ENCODE measurements around the gene ACADM. TPM values are rescaled to one million over a fixed set of nuclear protein-coding genes. Genes with fewer than 3 reads are reported as not detected.

ACADM gene
- total and polyA plus RNA-seq, 2 of the 13 experiments (the other 11 are each of a cell fraction or from before 2014, with no cell fraction given) = 43.7 to 92.2 TPM

DNA sequence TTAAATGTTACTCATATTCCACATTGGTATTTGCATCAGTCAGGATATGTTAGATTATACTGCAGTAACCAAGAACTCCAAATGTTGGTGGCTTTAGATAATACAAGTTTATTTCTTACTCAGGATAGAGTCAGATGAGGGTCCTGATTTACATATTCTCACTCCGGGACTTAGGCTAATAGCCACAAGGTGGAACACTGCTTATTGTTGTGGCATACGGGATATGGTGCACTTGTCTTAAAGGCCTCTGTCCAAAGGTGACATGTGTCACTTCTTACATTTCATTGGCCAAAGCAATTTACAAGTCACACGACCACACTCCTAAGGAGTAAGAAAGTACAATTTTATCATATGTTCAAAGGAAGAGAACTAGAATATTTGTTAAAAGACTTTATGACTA lies 28.5 kb upstream of the ACADM start (continued):
- TF ChIP-seq, protein P1, sequence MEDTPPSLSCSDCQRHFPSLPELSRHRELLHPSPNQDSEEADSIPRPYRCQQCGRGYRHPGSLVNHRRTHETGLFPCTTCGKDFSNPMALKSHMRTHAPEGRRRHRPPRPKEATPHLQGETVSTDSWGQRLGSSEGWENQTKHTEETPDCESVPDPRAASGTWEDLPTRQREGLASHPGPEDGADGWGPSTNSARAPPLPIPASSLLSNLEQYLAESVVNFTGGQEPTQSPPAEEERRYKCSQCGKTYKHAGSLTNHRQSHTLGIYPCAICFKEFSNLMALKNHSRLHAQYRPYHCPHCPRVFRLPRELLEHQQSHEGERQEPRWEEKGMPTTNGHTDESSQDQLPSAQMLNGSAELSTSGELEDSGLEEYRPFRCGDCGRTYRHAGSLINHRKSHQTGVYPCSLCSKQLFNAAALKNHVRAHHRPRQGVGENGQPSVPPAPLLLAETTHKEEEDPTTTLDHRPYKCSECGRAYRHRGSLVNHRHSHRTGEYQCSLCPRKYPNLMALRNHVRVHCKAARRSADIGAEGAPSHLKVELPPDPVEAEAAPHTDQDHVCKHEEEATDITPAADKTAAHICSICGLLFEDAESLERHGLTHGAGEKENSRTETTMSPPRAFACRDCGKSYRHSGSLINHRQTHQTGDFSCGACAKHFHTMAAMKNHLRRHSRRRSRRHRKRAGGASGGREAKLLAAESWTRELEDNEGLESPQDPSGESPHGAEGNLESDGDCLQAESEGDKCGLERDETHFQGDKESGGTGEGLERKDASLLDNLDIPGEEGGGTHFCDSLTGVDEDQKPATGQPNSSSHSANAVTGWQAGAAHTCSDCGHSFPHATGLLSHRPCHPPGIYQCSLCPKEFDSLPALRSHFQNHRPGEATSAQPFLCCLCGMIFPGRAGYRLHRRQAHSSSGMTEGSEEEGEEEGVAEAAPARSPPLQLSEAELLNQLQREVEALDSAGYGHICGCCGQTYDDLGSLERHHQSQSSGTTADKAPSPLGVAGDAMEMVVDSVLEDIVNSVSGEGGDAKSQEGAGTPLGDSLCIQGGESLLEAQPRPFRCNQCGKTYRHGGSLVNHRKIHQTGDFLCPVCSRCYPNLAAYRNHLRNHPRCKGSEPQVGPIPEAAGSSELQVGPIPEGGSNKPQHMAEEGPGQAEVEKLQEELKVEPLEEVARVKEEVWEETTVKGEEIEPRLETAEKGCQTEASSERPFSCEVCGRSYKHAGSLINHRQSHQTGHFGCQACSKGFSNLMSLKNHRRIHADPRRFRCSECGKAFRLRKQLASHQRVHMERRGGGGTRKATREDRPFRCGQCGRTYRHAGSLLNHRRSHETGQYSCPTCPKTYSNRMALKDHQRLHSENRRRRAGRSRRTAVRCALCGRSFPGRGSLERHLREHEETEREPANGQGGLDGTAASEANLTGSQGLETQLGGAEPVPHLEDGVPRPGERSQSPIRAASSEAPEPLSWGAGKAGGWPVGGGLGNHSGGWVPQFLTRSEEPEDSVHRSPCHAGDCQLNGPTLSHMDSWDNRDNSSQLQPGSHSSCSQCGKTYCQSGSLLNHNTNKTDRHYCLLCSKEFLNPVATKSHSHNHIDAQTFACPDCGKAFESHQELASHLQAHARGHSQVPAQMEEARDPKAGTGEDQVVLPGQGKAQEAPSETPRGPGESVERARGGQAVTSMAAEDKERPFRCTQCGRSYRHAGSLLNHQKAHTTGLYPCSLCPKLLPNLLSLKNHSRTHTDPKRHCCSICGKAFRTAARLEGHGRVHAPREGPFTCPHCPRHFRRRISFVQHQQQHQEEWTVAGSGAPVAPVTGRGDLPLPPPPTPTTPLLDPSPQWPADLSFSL (CRISPR knock-in tag; IDR thresholded peaks at IDR 0.05) = no peak
- TF ChIP-seq XBP1 (CRISPR knock-in tag; IDR thresholded peaks at IDR 0.05) = no peak
- TF ChIP-seq ZNF563 (CRISPR knock-in tag; IDR thresholded peaks at IDR 0.05) = no peak
- no peak for TF ChIP-seq KMT2B (CRISPR knock-in tag; IDR thresholded peaks at IDR 0.05)
- TF ChIP-seq NFE2 (CRISPR knock-in tag; IDR thresholded peaks at IDR 0.05) = no peak
- TF ChIP-seq, protein P2, sequence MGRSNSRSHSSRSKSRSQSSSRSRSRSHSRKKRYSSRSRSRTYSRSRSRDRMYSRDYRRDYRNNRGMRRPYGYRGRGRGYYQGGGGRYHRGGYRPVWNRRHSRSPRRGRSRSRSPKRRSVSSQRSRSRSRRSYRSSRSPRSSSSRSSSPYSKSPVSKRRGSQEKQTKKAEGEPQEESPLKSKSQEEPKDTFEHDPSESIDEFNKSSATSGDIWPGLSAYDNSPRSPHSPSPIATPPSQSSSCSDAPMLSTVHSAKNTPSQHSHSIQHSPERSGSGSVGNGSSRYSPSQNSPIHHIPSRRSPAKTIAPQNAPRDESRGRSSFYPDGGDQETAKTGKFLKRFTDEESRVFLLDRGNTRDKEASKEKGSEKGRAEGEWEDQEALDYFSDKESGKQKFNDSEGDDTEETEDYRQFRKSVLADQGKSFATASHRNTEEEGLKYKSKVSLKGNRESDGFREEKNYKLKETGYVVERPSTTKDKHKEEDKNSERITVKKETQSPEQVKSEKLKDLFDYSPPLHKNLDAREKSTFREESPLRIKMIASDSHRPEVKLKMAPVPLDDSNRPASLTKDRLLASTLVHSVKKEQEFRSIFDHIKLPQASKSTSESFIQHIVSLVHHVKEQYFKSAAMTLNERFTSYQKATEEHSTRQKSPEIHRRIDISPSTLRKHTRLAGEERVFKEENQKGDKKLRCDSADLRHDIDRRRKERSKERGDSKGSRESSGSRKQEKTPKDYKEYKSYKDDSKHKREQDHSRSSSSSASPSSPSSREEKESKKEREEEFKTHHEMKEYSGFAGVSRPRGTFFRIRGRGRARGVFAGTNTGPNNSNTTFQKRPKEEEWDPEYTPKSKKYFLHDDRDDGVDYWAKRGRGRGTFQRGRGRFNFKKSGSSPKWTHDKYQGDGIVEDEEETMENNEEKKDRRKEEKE (IDR thresholded peaks at IDR 0.05) = no peak
- no peak for TF ChIP-seq SOX6 (IDR thresholded peaks at IDR 0.05)
- no peak for TF ChIP-seq SOX6 (CRISPR knock-in tag; IDR thresholded peaks at IDR 0.05)
- TF ChIP-seq, protein P3, sequence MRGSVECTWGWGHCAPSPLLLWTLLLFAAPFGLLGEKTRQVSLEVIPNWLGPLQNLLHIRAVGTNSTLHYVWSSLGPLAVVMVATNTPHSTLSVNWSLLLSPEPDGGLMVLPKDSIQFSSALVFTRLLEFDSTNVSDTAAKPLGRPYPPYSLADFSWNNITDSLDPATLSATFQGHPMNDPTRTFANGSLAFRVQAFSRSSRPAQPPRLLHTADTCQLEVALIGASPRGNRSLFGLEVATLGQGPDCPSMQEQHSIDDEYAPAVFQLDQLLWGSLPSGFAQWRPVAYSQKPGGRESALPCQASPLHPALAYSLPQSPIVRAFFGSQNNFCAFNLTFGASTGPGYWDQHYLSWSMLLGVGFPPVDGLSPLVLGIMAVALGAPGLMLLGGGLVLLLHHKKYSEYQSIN (CRISPR knock-in tag; IDR thresholded peaks at IDR 0.05; ENCODE audit: borderline replicate concordance) = no peak
- no peak for TF ChIP-seq SP5 (CRISPR knock-in tag; IDR thresholded peaks at IDR 0.05; ENCODE audit: borderline replicate concordance, low read depth)
- TF ChIP-seq ZNF816 (CRISPR knock-in tag; IDR thresholded peaks at IDR 0.05; ENCODE audit: borderline replicate concordance) = no peak
- no peak for TF ChIP-seq FIP1L1 (IDR thresholded peaks at IDR 0.05; ENCODE audit: borderline replicate concordance, insufficient read depth, low read depth, low read length)
- TF ChIP-seq, protein P4, sequence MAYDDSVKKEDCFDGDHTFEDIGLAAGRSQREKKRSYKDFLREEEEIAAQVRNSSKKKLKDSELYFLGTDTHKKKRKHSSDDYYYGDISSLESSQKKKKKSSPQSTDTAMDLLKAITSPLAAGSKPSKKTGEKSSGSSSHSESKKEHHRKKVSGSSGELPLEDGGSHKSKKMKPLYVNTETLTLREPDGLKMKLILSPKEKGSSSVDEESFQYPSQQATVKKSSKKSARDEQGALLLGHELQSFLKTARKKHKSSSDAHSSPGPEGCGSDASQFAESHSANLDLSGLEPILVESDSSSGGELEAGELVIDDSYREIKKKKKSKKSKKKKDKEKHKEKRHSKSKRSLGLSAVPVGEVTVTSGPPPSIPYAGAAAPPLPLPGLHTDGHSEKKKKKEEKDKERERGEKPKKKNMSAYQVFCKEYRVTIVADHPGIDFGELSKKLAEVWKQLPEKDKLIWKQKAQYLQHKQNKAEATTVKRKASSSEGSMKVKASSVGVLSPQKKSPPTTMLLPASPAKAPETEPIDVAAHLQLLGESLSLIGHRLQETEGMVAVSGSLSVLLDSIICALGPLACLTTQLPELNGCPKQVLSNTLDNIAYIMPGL (CRISPR knock-in tag; IDR thresholded peaks at IDR 0.05; ENCODE audit: borderline replicate concordance in 1 of 2, low read depth in 1 of 2) = no peak
